Epithelial cell of proximal tubule (primary cell): ENCODE results near the gene FHIT. TPM values are rescaled to one million over a fixed set of nuclear protein-coding genes. Genes with fewer than 3 reads are reported as not detected.

ENCODE experiments used
- DNase-seq: peaks from one replicate; pipeline ENCODE4 v3.0.0-alpha.2; 2011; ENCODE audit warnings: low read depth
- H3K4me3 ChIP-seq: 2 replicates; pipeline ENCODE4 v1.5.1; 2011; ENCODE audit warnings: low read depth, mild to moderate bottlenecking, low read length
- CTCF ChIP-seq: conservative IDR thresholded peaks from 2 replicates; pipeline ENCODE4 v1.5.1; 2012; ENCODE audit warnings: low read depth, mild to moderate bottlenecking, low read length
- total RNA-seq: library from RNA; depleted of rRNA; stranded (reverse); fragments of >200 nt; gene quantifications from 2 replicates; pipeline ENCODE4 v1.2.3, GENCODE V29; 2015

FHIT gene
- total RNA-seq, 1 donor from 2014 or later, result 3.7 TPM

- no peak for DNase-seq
- no peak for TF ChIP-seq CTCF
- H3K4me3 ChIP-seq, result no peak overlapping the region
These were observed 1004.9 kb downstream of the FHIT start for GRCh38 chr3:60246361-60246760.

- no peak overlapping the region for H3K4me3 ChIP-seq
- no peak for DNase-seq
- no peak for TF ChIP-seq CTCF
These were observed 1007.8 kb downstream of the FHIT start for GRCh38 chr3:60243456-60243855.

GRCh38 chr3:60240492-60240891 is 1010.8 kb downstream of the FHIT start:
- no peak for DNase-seq
- no peak for TF ChIP-seq CTCF

GRCh38 chr3:60238550-60238949 is 1012.7 kb downstream of the FHIT start:
- no peak overlapping the region for H3K4me3 ChIP-seq
- no peak for TF ChIP-seq CTCF
- DNase-seq, result no peak

More at GRCh38 chr3:60240492-60240891, 1010.8 kb downstream of the FHIT start:
- H3K4me3 ChIP-seq, result no peak overlapping the region

GRCh38 chr3:60229502-60229901 is 1021.8 kb downstream of the FHIT start:
- no peak overlapping the region for H3K4me3 ChIP-seq
- no peak for TF ChIP-seq CTCF
- DNase-seq, result no peak

- H3K4me3 ChIP-seq, result no peak overlapping the region
- no peak for DNase-seq
- no peak for TF ChIP-seq CTCF
These were observed 1022.4 kb downstream of the FHIT start for GRCh38 chr3:60228823-60229222.

GRCh38 chr3:60226912-60227311 is 1024.3 kb downstream of the FHIT start:
- H3K4me3 ChIP-seq, result no peak overlapping the region
- TF ChIP-seq CTCF, result no peak
- no peak for DNase-seq
